ENCODE data around the gene PCDHGA1.
A peak's percentile ranks its signal among the peaks of the same experiment; 100 is the strongest.
"Not testable (repeated sequence)": the region's sequence is repeated elsewhere in the genome, so short reads cannot be mapped to it uniquely, and the experiment has no call there.

Gene PCDHGA1

DNA sequence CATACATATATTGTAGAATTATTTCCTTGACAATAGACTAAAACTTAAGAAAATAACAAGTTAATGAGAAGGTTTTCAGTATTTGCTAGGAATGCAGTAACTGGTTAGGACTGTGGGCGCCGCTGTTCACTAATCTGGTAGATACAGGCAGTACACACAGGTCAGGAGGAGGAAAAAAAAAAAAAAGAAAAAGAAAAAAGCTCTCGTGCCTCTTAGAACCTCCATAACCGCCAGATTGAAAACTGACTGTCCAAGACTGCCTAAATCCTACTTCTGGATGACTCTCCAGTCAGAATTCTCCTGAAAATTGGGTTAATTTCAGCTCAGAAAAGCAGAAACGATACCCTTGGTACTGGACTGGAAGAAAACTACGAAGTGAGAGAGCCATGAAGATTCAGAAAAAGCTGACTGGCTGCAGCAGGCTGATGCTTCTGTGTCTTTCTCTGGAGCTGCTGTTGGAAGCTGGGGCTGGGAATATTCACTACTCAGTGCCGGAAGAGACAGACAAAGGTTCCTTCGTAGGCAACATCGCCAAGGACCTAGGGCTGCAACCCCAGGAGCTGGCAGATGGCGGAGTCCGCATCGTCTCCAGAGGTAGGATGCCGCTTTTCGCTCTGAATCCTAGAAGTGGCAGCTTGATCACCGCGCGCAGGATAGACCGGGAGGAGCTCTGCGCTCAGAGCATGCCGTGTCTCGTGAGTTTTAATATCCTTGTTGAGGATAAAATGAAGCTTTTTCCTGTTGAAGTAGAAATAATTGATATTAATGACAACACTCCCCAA, at the start of gene PCDHGA1:
PCDHGA1 (plus strand) TSS at position 216 of the 782 bp plus-strand sequence.
- DNase-seq: peak in 1 of 6 experiments; percentile 8

DNA sequence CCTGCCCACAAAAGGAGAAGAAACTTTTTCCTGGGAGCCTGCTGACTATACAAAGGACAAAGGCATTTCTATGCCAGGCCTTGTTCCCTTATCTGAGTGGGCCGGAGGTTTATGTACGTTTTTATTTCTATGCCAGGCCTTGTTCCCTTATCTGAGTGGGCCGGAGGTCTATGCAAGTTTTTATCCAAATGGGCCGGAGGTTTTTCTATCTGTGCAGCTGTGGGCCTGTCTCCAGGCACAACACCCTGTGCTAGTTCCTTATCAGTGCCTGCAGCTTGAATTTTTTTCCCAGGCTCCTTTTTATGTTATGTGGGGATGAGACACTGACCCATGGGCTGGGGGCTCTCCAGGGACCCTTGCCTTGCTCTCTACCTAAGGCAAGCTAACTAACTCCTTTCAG, 31.9 kb upstream of the PCDHGA1 start:
- DNase-seq: no peak

DNA sequence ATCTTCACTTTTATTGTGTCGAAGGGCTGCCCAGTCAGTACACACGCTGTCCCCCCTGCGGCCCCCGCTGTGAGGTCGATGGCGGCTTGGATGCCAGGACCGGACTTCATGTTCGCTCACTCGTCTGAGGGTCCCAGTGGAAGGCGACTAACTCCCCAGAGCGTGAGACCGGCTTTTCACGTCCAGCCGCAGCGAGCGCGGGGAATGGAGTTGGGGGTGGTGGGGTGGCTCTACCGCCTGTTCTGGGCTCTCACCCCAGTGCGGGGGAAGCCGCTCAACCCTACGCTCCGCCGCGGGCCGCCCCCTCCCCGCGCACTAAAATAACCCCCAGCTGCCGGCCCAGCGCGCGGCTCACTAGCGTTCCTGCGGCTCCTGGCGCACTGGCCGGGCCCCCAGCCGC, 26.6 kb upstream of the PCDHGA1 start, which contains the start of gene SLC25A2:
SLC25A2 (minus strand) TSS at position 294 of the 400 bp plus-strand sequence; CDS start at position 110, 184 bp downstream.
- DNase-seq: no peak

DNA sequence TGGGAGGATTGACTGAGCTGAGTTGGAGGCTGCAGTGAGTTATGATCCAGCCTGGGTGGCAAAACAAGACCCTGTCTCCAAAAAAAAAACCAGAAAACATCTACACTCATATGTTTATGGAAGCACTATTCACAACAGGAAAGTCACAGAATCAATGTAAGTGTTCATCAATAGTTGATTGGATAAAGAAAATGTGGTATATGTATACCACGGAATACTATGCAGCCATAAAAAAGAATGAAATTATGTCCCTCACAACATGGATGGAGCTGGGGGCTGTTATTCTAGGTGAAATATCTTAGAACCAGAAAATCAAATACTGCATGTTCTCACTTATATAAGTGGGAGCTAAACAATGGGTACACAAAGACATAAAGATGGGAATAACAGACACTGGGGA, 23.7 kb upstream of the PCDHGA1 start:
- no peak for DNase-seq

DNA sequence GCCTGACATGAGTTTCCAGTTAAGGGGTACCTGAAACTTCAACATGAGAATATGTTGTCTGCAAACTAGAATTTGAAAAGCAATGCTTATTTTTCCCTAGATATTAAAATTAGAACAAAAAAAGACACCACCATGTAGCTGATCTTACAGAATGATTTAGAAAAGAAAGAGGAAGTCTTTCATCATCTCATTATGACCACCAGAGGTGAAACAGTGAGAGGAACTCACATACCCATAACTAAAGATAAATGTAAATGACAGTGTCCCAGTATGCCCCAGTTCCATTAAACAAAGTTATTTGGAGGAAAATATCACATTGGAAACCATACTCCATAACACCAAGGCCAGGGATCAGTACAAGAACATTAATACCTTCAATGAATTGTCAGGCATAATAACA, 16.6 kb upstream of the PCDHGA1 start:
- no peak for DNase-seq

DNA sequence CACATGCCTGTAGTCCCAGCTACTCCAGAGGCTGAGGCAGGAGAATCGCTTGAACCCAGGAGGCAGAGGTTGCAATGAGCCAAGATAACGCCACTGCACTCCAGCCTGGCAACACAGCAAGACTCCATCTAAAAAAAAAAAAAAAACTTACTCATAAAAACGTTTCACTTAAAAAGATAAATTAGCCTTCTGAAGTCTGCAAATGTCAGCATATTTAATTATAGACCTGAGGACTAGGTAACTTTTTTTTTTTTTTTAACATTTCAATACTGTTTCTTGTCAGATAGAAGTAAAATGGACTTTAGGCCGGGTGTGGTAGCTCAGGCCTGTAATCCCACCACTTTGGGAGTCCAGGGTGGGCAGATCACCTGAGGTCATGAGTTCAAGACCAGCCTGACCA, 13.4 kb upstream of the PCDHGA1 start:
- not testable (repeated sequence) for DNase-seq

DNA sequence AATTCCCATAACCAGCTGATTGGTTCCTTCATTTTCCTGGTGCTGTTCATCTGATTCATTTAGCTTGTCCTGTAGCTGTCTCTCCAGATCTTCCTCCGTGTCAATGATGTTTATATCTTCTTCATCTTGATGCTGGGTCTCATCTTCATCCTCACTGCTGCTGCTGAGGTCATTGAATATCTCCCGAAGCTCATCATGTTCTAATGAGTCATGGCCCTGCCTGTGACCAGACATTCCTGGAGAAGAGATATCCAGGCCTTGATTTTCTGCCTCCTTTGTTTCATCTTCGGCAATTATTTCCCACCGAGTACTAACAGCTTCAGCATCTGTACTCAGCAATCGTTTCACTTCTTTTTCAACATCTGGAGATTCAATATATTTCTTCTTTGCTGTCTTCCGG, 11.1 kb upstream of the PCDHGA1 start:
- DNase-seq: no peak

DNA sequence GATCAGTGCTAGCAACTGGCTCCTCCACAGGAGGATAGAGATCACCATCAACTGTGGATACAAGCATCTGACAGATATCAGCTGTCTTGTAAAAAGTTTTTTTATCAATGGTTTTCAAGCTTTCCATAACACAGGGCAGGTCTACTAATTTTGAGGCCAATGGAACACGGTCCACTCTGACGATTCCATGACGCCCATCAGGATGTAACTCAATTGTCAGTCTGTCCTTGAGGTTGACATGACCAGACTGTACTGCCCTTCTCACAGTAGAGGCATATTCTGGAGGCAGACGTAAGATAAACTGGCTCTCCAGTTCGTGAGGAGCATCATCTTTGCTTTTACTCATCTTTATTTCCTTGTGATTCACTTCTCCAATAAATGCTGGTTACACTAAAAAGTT, 10.6 kb upstream of the PCDHGA1 start:
- no peak for DNase-seq

DNA sequence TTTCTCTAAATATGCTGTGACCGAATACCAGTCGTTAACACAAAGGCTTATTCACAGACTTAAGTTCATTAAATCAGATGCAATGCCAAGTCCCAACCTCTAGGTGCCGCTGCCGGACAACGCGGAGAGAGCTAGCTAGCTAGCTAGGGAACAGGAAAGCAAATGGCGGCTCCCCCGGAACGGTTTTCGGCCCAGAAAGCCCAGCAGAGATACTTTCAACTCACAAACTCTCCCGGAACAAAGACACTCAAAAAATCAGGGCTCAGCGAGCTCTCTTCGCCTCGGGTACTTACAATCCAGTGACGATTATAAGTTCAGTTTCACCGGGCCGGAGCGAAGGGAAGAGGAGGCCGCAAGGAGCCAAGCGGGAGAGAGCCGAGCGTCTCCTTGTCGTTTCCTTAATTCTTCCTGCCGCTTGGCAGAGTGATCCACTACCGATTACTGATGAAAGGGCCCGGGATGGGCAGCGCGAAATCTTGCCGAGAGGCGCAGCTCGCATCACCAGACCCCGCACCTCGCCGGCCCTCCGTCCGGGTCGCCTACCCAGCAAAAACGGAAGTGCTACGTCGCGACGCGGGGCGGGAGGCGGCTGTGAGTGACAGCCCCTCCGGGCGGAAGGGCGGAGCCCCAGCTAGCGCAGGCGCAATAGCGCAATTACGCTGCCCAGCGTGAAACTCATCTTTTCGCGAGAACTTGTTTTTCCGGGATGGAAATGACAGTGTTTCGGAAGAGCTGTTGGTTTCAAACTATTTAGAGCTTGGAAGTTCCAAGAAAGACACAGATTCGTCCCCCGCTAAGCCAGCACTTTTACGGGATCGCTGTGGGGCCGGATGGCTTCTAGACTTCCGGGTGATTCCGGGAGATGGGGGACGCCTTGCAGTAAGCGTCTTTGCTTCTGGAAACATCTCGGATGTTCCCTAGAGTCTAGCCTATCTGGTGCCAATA, 9.8 kb upstream of the PCDHGA1 start, which contains the start of gene TAF7:
TAF7 (minus strand) TSS at position 560 of the 945 bp plus-strand sequence. CDS start 740 bp downstream, outside the sequence.
- peak; percentile 83 to 95 (median 87) for DNase-seq

DNA sequence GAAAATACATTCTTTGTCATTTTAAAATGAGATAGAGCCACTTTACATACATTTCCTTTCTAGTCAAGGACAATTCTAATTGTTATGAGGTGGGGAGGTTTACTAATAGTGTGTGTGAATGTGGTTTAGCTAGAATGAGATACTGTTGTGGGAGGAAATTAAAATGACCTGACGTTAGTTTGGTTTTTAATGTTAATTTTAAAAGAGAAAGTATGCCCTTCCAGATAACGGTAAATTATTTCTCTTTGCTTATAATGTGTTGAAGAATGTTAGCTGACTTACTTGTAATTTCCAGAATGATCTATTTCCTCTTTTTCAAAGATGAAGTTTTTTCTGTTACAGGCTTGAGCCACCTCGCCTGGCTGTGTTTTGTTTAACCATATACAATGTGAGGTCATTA, 8.1 kb upstream of the PCDHGA1 start:
- DNase-seq: no peak

DNA sequence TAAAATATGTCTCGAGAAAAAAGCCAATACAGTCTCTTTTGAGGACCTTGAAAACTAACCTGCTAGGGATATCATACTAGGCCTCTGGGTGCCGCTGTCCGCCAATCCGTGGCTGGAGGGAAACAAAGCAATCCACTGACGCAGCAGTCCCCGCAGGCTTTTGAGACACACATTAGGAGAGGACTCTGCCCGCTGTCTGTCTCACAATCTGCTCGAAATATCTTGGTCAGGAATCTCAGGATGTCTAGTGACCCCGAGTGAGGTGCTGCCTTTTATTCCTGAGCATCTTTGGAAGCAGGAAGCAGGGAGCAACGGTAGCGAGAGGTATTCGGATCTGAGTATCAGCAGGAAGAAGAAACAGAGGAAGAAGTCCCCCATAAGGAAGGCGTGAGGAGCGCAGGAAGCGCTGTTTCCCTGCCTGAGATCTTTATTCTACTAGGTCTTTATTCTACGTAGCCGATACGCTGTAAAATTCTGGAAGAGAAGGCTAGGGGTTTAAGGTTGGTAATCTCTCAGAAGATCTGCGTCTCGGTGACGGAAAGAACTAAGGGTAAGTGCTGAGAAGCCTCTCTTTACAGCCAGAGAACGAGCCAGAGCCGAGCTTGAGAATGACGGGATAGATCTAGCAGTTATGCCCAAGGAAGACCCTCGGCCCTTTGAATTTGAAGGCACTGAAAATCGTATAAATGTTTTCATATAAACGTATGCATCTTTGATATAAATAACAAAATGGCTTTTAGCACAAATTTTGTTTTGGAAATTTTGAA, 4.0 kb upstream of the PCDHGA1 start:
- DNase-seq: peak; percentile 24 to 73 (median 54)

DNA sequence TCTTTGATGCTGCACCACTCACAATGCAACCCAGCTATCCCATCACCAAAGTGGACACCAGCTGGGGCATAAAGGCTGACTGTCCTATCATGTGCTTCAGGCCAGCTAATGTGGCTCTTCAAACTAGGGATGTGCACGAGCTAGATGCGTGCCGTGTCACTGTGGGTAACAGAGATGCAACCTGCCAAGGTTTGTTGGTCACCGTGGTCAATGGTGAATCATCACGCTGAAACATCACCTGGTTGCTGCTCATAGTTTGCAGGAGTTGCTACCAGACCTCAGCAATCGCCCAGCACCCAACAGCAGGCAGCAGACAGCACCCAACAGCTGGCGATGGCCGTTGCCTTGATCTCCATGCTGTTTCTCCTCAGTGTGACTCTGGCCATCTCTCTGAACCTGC, 2.1 kb upstream of the PCDHGA1 start:
- DNase-seq: no peak

DNA sequence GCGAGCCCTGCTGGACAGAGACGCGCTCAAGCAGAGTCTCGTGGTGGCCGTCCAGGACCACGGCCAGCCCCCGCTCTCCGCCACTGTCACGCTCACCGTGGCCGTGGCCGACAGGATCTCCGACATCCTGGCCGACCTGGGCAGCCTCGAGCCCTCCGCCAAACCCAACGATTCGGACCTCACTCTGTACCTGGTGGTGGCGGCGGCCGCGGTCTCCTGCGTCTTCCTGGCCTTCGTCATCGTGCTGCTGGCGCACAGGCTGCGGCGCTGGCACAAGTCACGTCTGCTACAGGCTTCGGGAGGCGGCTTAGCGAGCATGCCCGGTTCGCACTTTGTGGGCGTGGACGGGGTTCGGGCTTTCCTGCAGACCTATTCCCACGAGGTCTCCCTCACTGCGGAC, 2.3 kb downstream of the PCDHGA1 start:
- not testable (repeated sequence) for DNase-seq

DNA sequence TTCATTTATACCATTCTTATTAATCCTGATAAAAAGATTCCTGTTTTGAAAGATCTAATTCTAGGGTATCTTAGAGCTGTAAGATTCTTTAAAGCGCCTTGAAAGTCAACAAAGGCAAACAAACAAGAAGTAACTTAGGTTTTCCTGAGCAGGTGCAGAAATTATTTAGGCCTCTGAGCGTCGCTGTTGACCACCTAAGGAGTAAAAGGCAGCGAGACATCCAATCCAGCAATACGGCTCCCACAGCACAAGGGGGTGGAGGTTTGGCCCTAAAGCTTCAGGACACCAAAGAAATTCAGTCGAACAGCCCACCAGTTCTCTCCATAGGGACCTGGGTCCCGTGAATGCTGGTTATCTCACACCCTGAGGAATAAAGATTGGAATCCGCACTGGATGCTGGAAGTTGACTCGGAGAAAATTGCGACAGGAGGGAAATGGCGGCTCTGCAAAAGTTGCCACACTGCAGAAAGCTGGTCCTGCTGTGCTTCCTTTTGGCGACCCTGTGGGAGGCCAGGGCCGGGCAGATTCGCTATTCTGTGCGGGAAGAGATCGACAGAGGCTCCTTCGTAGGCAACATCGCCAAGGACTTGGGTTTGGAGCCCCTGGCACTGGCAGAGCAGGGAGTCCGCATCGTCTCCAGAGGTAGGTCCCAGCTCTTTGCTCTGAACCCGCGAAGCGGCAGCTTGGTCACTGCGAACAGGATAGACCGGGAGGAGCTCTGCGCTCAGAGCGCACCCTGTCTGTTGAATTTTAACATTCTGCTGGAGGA, 8.4 kb downstream of the PCDHGA1 start, which contains the start of gene PCDHGA2:
PCDHGA2 (plus strand) TSS at position 223 of the 769 bp plus-strand sequence.
- no peak for DNase-seq

DNA sequence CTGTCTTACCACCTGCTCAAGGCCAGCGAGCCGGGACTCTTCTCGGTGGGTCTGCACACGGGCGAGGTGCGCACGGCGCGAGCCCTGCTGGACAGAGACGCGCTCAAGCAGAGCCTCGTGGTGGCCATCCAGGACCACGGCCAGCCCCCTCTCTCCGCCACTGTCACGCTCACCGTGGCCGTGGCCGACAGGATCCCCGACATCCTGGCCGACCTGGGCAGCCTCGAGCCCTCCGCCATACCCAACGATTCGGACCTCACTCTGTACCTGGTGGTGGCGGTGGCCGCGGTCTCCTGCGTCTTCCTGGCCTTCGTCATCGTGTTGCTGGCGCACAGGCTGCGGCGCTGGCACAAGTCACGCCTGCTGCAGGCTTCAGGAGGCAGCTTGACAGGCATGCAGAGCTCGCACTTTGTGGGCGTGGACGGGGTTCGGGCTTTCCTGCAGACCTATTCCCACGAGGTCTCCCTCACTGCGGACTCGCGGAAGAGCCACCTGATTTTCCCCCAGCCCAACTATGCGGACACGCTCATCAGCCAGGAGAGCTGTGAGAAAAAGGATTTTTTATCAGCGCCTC, 10.6 kb downstream of the PCDHGA1 start:
- not testable (repeated sequence) for DNase-seq

DNA sequence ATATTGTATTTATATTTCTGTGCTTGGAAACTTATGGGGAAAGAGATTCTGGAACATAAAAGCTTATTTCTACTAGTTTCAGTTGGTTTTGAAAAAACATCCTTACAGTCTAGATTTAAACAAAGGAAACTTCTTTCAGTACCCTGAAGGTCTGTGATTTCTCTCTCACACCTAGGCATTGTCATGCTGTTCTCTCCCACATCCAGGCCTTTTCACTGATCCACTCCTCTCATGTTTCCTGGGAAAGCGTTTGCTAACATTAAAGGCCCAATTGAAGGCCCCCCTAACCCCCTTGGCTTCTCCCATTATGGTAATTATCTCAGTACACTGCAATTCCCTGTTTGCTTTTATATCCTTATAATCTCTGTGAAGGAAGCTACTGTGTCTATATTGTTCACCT, 12.5 kb downstream of the PCDHGA1 start:
- DNase-seq: no peak

DNA sequence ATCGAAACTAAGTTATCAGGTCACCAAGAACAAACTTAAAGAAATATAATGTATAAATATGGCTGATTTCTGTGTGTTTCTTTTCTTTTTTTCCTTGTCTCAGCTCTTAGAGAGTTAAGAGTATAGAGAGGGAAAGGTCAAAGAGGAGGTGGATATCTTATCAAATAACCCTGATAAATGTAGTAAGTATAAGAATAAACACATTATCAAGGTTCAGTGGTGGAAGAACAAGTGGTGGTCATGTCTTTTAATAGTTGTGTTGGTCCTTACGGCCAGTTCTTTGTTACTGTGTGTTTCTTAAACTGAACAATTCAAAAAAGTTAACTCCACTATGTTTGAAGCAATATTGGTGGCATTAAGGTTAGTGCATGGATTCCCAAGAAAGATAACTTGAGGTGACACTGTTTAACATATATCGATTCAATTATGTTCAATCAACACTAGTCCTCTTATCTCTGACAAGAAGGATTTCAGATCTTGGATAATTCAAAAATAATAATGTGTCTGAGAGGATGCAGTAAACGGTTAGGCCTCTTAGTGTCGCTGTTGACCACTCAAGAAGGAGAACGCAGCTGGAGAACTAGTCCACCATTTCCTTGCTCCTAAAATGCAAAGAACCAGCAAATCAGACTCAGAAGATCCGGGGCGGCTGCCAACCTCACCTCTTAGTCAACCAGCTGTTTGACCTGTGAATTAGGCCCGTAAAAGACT, 13.1 kb downstream of the PCDHGA1 start, which contains the start of gene PCDHGA3:
PCDHGA3 (plus strand) TSS at position 588 of the 711 bp plus-strand sequence. CDS start 205 bp downstream, outside the sequence.
- DNase-seq: no peak

DNA sequence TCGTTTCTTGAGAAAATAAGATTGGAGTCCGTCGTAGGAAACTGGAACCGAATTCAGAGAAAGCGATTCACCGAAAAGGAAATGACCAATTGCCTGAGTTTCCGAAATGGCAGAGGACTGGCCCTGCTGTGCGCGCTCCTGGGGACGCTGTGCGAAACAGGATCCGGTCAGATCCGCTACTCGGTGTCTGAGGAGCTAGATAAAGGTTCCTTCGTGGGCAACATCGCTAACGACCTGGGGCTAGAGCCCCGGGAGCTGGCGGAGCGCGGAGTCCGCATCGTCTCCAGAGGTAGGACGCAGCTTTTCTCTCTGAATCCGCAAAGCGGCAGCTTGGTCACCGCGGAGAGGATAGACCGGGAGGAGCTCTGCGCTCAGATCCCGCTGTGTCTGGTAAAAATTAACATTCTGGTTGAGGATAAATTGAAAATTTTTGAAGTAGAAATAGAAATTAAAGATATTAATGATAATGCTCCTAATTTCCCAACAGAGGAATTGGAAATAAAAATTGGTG, 13.7 kb downstream of the PCDHGA1 start:
- no peak for DNase-seq

DNA sequence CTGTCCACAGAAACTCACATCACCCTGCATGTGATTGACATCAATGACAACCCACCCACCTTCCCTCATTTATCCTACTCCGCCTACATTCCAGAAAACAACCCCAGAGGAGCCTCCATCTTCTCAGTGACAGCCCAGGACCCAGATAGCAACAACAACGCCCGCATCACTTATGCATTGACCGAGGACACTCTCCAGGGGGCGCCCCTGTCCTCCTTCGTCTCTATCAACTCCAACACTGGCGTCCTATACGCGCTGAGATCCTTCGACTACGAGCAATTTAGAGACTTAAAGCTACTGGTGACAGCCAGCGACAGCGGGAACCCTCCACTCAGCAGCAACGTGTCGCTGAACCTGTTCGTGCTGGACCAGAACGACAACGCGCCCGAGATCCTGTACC, 15.0 kb downstream of the PCDHGA1 start:
- no peak for DNase-seq

DNA sequence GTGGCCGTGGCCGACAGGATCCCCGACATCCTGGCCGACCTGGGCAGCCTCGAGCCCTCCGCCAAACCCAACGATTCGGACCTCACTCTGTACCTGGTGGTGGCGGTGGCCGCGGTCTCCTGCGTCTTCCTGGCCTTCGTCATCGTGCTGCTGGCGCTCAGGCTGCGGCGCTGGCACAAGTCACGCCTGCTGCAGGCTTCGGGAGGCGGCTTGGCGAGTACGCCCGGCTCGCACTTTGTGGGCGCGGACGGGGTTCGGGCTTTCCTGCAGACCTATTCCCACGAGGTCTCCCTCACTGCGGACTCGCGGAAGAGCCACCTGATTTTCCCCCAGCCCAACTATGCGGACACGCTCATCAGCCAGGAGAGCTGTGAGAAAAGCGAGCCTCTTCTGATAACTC, 15.7 kb downstream of the PCDHGA1 start:
- DNase-seq: not testable (repeated sequence)
